GM12891 (cell line): Measurements from ENCODE around the gene ZSCAN1.
A peak's percentile ranks its signal among the peaks of the same experiment; 100 is the strongest.

Experiments
- DNase-seq: peaks from one replicate; pipeline ENCODE4 v3.0.0; 2011; ENCODE audit warnings: low spot score; ENCODE audit not compliant: insufficient read length
- FAIRE-seq: peaks from 2 replicates; lab custom pipeline; 2011; peaks lifted over from hg19 to GRCh38; lab: Jason Lieb, UNC
- PAX5 ChIP-seq: IDR thresholded peaks from 2 replicates; pipeline ENCODE4 v1.6.1; 2011; ENCODE audit warnings: low read length, moderate library complexity, mild to moderate bottlenecking; ENCODE audit not compliant: insufficient read depth, severe bottlenecking
- POLR2A ChIP-seq: IDR thresholded peaks from 2 replicates; pipeline ENCODE4 v1.6.1; 2011; ENCODE audit warnings: low read depth, low read length, control low read depth
- POLR2AphosphoS5 ChIP-seq: IDR thresholded peaks from 2 replicates; pipeline ENCODE4 v1.6.1; 2011; ENCODE audit warnings: low read depth, low read length, control low read depth
- POU2F2 ChIP-seq: IDR thresholded peaks from 2 replicates; pipeline ENCODE4 v1.6.1; 2011; ENCODE audit warnings: low read depth, mild to moderate bottlenecking, control low read depth, low read length, moderate library complexity
- SPI1 ChIP-seq: IDR thresholded peaks from 2 replicates; pipeline ENCODE4 v1.6.1; 2011; ENCODE audit warnings: low read depth, low read length, control low read depth
- TAF1 ChIP-seq: IDR thresholded peaks from 2 replicates; pipeline ENCODE4 v1.6.1; 2011; ENCODE audit warnings: low read depth, low read length, control low read depth

Gene ZSCAN1

DNA sequence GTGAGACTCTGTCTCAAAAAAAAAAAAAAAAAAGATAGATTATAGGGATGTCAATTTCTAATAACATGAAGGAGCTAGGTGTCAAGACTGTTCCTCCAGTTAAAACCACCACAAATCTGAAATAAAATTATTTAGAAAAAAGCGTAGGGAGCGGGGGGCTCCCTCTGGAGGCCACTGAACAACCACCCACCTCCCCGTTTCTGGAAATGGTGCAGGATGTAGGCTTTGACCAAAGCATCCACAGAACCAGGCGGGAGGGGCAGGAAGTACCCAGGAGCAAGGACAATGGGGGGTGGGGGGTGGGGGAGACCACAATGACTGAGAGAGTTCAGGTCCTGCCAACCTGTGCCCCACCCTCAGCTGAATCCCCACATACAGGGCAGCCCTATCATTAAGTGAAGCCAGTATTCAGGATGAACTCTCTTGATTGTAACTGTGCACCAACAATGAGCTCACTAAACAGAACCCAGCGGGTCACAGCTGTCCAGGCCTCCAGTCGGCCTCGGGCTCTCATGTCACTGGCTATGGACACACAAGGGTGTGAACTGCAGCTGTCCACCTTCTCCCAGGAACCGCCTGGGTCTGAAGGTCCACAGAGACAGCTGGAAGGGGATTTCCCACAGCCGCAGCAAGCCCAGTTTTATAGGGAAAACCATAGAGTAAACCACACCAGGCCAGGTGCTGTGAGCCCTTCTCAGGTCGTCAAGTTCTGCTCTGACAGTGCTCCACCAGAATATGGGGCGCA is 57.6 kb downstream of the ZSCAN1 start:
- DNase-seq (no peak), FAIRE-seq (no peak)
- TF ChIP-seq TAF1 (no peak), POLR2AphosphoS5 (no peak), PAX5 (no peak), SPI1 (no peak), POLR2A (no peak), POU2F2 (no peak)

DNA sequence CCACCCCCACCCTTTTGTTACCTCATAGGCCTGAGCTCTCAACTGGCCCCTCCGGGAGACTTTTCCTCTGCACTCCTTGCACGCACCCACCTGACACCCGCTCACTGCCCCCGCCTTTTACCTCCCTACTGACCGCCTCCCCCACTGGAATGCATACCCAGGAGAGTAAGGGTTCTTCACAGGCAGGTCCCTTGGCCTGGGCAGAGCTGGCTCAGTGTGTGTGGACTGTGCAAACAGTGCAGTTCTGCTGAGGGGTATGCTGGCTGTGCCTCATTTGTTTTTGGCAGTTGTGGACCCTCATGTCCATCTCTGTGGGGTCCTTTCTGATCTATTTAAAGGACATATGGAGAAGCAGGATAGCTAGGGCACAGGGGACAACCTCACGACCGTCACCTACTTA is 59.2 kb downstream of the ZSCAN1 start:
- FAIRE-seq (no peak), DNase-seq (no peak)
- TF ChIP-seq TAF1 (no peak), POLR2AphosphoS5 (no peak), POLR2A (no peak)

DNA sequence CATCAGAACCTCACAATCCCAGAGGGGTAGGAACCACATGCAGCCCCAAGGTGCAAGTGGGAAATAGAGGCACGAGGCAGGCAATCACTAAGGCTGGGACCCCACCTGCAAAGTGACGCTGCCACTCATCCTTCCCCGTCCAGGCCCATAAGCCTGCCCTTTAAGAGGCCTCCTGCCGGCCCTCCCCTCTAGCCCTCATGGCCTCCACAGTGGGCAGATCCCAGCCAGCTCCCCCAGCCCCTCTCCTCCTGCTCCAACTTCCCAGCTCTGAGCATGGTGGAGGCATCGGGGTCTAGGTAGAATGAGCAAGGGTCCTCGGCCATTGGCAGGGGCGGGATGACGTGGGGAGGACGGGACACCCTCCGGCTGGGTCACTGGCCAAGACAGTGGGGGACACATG is 61.5 kb downstream of the ZSCAN1 start:
- TF ChIP-seq POLR2AphosphoS5 (no peak), POU2F2 (no peak), POLR2A (no peak), TAF1 (no peak), SPI1 (no peak)
- no peak for FAIRE-seq
- no peak for DNase-seq

DNA sequence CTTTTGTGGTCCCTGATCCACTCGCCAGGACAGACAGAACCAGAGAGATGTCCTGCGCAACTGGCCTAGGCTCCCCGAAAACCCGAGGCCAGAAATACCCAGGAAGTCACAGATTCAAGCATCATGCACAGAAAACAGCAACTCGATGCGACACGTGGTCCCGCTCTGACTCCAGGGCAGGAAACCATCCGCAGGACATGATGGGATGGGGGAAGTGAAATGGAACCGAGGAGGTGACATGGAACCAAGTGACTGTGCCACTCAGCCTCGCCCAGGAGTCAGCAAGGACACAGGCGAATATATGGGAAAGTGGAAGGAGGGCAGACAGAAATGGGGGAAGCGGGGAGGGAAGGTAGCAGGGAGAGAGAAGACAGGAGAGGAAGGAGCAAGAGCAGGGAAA is 63.1 kb downstream of the ZSCAN1 start:
- FAIRE-seq (no peak), DNase-seq (no peak)
- TF ChIP-seq POLR2A, result no peak
- TF ChIP-seq POLR2AphosphoS5, result no peak

DNA sequence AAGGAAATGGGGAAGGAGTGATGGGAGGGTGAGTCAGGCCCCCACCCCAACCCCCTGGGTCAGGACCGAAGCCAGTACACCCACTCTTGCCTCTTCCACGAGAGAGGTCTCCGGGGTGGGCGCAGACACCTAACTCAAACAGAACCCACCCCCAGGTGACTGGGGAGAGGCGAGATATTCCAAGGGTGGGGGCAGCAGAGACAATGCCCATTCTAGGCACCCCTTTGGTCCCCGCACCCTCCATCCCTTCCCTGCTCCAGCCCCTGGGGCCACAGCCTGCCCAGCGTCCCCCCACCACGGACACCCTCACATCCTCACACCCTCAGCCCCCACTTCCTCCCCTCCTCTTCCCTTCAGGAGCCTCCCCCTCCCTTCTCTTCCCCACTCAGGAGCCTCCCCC is 63.5 kb downstream of the ZSCAN1 start:
- FAIRE-seq (no peak), DNase-seq (no peak)
- TF ChIP-seq POLR2AphosphoS5 (no peak), POU2F2 (no peak), PAX5 (no peak), TAF1 (no peak), POLR2A (no peak), SPI1 (no peak)

DNA sequence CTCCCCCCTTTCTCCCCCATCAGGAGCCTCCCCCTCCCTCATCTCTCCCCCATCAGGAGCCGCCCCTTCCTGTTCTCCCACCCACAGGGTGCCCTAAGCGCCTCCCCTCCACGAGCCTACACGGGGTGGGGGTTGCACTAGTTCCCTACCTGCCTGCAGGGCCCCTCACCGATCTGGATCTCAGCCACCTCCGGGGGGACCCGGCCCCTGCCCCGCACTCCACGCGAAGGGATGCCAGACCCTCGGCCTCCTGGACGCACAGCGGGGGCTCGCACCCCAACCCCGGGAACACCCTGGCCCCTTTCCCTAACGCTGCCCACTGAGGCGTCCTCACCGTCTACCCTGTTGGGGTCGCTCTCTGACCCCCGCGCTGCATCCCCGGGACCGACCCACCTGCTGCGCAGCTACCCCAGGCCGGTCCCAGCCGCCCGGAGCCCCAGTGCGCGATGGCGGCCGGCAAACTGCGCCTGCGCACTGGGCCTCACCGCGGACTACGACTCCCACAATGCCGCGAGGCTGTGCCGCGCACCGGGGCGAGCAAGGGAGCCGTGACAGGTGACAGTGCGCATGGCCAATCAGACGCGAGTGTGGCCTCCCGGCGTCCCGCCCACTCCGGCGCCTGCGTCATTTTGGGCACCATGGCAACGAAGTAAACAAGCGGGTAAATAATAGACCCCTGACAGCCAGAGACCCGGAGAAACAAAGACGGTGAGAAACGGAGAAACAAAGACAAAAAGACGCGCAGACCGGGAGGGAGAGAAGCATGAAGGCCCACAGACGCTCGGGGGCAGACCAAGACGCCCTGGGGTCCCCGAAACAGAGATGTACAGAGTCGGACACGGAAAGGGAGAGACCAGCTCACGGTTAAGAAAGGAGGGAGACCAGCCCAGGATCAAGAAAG is 64.2 kb downstream of the ZSCAN1 start, which contains the start of gene ZSCAN18:
ZSCAN18 (minus strand) TSS at position 451 of the 901 bp plus-strand sequence. CDS start 7,964 bp downstream, outside the sequence.
- peak; percentile 94 for FAIRE-seq

DNA sequence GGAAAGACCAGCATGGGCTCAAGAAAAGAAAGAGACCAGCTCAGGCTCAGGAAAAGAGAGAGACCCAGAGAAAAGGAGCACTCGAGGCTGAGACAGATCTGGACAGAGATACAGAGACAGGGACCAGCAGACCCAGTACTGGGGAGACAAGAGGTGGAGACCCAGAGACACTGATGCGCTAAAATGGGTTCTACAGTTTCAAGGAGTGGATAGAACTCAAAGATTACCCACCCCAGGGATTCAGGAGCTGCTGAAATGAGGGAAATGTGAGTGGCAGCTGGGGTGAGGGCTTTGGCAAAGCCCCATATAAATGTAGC is 64.8 kb downstream of the ZSCAN1 start:
- FAIRE-seq, result no peak
- TF ChIP-seq SPI1 (no peak), TAF1 (no peak), POLR2AphosphoS5 (no peak), PAX5 (no peak), POU2F2 (no peak), POLR2A (no peak)
- no peak for DNase-seq

More for the DNA sequence above, 64.2 kb downstream of the ZSCAN1 start, which contains the start of gene ZSCAN18:
- DNase-seq, result peak; percentile 92
- TF ChIP-seq TAF1, result no peak
- TF ChIP-seq POU2F2, result no peak
